ENCODE results near the gene NMRK1.

DNA sequence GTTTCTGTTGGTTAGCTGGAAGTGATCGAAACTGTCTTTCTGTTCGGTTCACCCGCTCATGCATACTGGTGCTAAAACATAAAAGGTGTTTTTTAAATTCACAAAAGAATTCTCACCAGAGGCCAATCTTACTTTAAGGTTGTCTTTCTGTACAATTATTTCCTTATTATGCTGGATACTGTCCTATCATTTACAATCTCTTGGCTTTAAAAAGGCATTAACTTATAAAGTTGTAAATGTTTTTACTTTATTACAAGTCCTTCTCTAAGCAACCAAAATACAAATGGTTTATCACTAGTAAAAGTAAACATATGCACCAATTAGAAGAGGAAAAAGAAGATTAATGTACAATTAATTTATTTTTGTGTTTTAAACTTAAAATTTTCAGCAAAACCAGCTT lies 70.6 kb downstream of the NMRK1 start:
- TF ChIP-seq POLR2A (IDR thresholded peaks at IDR 0.05) (no peak), POLR2AphosphoS5 (IDR thresholded peaks at IDR 0.05) (no peak)
- TF ChIP-seq, protein P1, sequence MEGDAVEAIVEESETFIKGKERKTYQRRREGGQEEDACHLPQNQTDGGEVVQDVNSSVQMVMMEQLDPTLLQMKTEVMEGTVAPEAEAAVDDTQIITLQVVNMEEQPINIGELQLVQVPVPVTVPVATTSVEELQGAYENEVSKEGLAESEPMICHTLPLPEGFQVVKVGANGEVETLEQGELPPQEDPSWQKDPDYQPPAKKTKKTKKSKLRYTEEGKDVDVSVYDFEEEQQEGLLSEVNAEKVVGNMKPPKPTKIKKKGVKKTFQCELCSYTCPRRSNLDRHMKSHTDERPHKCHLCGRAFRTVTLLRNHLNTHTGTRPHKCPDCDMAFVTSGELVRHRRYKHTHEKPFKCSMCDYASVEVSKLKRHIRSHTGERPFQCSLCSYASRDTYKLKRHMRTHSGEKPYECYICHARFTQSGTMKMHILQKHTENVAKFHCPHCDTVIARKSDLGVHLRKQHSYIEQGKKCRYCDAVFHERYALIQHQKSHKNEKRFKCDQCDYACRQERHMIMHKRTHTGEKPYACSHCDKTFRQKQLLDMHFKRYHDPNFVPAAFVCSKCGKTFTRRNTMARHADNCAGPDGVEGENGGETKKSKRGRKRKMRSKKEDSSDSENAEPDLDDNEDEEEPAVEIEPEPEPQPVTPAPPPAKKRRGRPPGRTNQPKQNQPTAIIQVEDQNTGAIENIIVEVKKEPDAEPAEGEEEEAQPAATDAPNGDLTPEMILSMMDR (IDR thresholded peaks at IDR 0.05), result no peak

All from prostate gland (tissue), 2 donors.